Myocyte (in vitro differentiated cells): ENCODE data around the gene GNAL. TPM values are rescaled to one million over a fixed set of nuclear protein-coding genes. Genes with fewer than 3 reads are reported as not detected.
"Not testable (repeated sequence)": the region's sequence is repeated elsewhere in the genome, so short reads cannot be mapped to it uniquely, and the experiment has no call there.

Experiments used
- DNase-seq: peaks from one replicate; pipeline ENCODE4 v3.0.0-alpha.2; 2012; ENCODE audit warnings: low read depth
- total RNA-seq: library from RNA; depleted of rRNA; stranded (reverse); fragments of >200 nt; gene quantifications from 2 replicates; pipeline ENCODE4 v1.2.3, GENCODE V29; 2014

GNAL gene
- total RNA-seq, 1 donor from 2014 or later: 1.2 TPM

DNA sequence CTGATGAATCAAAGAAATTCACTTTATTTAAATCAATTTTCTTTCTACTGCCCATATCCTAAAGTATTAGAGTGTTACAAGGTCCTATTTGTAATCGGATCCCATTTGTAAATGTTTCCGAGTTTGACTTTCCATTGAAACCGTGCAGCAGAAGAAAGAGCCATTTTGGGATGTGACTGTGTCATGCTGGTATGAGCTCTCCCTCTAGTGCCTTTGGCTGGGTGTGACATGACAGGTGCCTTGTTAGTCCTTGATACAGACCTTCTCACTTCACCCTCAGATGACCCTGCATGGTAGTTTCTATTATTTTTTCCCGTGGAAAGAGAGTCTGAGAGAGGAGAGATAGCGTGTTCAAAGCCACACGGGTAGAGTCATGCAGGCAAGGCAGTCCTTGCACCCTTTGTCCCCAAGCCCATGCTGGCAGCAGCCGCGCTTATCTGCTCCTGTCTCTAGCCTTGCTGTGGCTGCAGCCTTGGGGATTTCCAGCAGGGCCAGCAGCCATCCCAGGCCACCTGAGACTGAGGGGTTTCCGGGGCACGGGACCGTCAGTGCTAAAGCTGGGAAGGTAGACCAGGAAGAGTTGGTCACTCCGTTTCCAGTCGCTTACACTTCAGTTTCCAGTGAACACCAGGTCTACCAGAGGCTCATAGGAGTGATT, 183.5 kb downstream of the GNAL start:
- peak; percentile 87 for DNase-seq

DNA sequence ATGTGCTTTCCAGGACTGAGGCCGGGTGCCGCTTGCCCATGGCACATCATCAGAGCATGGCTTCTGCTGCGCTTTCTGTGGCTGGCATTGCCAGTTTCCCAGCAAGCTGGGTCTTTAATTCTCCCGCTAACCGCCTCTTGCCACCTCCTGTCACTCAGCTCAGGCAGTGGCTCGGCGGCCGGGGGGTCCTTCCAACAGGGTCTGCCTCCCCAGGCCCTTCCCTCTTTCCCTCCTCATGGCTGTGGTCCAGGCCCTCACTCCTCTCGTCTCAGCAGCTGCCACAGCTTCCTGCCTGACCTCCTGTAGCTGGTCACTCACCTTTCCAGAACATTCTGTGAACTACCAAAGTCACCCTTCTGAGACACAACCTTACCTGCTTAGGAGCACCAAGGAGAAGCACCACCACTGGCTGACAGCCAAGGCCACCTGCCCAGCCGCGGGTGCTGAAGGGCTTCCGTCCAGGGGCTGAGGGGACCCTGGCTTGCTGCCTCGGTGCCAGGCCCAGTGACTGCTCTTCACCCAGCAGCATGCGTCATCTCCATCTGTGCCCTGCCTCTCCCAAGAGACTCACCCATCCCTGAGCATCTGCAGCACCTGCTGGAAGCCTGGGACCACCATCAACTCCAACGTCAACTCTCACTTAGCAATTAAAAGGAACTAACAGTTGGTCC, 184.7 kb downstream of the GNAL start:
- no peak for DNase-seq

DNA sequence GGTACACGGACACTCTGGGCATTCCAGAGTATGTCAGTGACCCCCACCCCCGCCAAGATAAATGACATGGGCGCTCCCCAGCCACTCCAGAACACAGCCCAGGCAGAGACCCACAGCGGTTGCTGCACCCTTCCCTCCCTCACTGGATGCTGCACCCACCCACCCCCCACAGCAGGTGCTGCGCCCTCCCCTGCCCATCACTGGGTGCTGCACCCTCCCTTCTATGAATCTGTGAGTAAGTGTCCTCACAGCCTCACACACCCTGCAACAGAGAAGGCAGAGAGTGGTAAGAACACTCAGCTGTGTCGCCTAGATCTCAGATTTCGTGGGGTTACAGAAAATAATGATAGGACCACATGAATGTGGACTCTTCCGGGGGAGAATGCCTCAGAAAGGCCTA, 185.6 kb downstream of the GNAL start:
- no peak for DNase-seq

DNA sequence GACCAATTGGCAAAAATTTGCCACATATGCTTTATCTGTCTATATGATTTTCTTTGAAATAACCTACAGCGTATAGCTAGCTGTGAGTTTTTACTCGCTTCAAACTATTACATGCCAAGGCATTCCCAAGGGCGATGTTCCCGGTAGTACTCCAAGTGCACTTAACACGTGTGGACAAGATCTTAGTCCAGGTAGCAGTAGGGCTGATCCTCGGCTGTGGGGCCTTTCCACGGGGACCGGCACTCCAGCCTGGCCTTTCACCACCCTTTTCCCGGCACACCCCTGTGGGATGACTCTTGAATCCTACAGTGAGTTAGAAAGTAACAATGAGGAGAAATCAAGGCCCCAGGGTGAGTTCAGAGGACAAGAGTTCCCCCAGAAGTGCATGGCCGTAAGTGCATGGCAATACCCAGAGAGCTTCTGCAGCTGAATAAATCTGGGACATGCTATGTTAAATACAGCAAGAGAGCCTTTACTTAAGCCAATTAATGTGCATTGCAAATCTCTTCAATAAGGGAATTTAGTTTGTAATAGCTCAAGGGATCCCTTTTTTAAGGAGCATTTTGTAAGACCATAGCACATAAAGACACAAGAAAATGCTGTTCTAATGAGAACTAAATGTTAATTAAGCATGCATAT, 188.6 kb downstream of the GNAL start:
- DNase-seq: no peak

DNA sequence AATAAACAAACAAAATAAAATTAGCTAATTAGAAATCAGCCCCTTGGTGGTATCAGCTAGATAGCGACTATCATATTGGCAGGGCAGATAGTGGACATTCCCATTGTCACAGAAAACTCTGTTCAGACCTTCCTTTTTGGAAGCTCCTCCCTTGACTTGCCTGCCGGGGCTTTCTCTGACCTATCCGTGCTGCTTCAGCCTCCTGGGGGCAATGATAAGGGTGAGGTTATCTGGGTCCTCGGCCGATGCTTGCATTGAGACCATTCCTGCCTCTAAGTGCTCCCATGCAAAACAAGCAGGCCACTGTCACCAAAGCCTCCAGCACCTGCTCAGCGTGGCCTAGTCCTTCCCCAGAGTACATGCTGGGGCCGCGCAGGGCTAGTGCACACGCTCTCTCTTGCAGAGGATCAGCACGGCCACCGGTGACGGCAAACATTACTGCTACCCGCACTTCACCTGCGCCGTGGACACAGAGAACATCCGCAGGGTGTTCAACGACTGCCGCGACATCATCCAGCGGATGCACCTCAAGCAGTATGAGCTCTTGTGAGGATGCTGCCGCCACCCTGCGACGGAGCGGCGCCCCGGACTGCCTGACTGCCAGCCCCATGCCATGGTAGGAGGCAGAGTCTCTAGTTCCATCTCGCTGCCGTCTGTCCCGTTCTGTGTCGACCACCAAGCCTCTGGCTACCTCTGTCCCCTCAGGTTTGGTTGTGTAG, 191.7 kb downstream of the GNAL start:
- DNase-seq: no peak

DNA sequence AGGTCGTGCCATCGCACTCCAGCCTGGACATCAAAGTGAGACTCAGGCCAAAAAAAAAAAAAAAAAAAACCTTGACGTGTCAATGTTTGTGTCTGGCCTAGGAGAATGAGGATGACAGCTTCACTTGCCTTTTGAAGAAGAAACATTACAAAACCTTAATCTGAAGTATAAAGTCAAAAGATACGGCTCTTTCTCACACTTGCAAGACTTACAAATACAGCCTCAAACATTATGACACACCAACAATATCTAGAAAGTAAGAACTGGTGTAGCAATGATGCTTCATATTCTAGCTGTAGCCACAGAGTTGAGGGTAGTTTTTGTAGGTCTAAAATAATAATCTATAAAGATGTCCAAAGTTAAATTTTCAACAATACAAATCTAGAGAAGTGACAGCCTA, 193.6 kb downstream of the GNAL start:
- DNase-seq: no peak

DNA sequence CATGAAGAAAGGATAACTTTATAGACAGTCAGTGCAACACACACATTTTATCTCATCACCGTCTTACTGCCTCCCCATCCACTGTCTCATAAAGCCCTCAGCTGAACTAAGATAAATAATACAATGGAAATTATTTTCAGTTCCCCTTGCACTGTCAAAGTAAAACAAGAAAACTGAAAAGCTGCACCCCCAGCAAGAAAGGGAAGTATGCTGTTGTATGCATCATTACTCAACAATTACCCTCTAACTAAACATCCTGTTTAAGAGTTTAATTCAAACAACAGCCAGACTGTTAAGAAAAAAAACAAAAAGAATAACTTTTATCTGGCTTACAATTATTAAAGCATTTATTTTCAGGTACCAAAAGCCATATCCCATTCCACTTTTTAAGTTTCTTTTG, 194.1 kb downstream of the GNAL start:
- no peak for DNase-seq

DNA sequence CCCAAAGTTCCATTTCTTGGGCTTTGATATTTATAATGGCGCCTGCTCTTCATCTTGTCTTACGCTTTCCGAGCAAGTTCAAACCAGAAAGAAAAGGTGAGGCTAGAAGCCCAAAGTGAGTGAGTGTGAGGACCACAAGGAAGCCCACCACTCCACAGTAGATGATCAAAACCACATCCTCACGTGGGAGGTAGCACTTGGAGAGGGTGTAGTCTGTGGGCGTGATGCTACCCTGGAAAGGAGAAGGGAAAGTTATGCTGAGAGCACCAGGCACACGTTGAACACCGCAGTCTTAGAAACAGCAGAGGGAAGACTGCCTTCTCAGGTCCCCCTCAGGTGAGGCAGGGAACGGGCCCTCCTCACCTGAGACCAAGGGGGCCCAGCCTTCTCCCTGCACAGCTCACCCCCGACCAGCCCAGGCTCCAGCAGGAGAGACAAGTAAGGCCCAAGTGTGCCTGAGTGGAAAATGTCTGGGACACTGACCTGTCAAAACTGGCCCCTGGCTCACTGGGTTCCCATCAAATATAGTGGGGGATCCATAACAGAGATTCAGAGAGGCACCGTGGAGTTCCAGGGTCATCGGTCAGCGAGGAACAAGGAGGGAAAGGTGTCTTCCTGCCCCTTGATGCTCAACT, 195.4 kb downstream of the GNAL start:
- DNase-seq: no peak

DNA sequence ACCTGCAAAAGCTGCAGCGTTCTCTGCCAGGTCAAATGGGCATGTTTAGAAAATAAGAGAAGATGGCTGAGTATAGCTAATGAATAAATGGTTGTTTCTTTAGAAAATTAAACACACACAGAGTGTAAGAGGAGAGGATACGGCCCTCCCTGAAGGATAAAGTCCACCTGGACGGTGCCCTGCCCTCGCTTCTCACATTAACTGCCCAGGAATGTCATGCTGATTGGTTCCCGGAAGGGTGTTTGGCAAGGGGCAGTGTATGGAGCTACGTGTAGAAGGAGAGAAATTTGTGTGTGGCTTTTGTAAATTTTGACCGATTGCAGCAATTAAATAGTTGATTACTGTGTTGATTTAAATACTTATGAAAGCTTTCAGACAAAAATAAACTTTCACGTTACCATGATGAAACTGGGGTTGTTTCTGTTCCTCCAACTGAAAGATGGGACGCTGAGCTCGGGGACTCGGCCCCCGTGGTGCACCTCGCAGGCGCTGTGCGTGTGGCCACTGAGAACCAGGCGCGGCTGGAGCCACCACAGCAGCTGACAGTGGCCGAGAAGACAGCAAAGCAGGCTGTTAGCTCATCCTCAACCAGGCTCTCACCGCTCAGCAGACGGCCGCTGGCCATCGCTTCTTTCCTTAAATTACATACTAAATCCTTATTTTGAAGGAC, 196.3 kb downstream of the GNAL start:
- DNase-seq: no peak

DNA sequence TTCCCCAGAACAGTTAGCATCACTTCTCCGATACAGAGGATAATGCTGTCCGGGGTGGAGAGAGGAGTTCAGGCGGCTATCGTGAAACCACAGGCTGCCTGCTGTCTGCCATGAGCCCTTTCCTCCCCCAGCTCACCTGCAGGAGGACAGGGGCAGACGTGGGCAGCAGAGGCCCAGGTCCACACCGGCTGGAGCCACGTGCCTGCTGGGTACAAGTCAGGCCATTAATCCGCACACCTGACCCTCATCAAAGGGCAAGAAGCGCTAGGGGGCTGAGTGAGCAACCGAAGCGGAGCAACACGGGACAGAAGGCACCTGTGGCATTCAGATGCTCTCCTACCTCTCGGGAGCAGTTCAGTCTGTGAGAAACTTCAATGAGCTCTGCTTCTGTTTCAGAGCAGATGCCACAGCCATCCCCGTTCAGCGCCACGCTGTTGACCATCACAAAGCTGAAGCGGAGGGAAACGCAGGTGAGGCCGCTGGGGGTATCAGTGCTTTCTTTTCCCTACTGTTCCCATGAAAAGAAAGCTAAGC, 197.6 kb downstream of the GNAL start:
- DNase-seq: no peak

DNA sequence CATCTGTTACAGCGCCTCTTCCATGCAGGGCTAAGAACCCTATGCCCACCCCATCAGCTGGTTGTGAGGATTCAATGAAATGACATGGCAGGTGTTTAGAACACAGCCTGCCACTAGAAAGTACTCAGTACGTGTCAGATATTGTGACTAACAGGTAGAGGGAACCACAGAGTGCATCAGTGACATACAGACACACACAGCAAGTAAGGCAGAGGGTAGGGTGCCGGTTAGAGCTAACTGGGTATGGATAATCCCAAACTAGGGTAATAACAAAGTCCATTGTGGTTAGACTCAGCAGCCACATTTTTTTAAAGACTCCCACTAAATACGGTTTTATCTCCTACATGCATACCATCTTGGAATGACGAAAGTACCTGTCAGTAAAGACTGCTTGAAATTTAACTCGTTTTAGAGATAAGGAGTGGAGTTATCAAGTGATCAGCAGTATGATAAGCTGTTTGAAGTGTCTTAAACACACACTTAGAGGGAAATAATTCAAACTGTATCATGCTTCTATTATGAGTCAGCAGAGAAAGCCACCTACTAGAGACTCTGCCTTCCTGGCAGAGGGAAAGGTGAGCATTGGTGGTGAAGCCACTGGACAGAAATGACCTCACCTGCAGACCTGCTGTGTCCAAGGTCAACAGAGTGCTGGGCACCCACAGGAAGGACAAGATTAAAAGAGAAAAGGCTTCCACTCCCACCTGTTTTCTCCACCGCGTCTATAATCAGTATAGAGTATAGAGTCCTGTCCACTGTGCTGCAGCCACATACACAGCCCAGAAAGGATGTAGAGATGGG, 198.5 kb downstream of the GNAL start:
- peak; percentile 22 for DNase-seq

DNA sequence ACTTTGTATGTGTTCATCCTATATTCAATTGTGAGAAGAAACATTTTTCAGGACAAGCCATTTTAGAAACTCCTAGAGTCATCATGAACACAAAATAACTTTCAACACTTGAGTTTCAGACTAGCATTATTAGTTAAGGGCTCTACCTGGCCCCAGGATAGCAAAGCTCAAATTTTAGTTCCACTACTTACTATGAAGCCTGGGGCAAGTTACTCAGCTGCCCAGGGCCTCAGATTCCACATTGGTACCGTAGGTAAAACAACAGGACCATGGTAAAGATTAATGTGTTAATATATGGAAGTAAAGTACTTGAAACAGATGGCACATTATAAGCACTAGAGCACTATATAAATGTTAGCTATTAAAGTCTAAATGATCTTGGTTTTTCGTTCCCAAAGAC, 199.7 kb downstream of the GNAL start:
- no peak for DNase-seq

DNA sequence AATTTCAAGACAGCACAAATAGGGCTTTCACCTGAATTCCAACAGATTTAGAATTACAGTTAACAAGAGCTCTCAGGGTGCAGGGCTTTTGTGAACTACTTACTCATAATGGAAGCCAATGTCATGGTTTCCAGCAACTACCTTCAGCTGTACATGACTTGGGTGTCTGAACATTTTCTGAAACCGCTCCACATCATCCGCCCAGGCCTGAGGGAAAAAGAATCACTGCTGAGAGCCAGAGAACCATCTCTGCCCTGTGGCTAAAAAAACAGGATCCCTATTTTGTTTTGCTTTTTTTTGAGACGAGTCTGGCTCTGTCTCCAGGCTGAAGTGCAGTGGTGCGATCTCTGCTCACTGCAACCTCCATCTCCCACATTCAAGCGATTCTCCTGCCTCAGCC, 200.2 kb downstream of the GNAL start:
- DNase-seq: no peak

DNA sequence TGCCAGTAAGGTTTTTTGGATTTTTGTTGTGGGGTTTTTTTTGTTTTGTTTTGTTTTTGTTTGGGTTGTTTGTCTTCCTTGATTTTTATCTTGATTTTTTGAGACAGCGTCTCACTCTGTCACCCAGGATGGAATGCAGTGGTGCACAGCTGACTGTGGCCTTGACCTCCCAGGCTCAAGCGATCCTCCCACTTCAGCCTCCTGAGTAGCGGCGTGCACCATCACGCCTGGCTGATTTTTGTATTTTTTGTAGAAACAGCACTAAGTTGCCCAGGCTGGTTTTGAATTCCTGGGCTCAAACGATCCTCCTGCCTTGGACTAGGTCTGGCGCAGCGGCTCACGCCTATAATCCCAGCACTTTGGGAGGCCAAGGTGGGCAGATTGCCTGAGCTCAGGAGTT, 202.7 kb downstream of the GNAL start:
- DNase-seq: no peak

DNA sequence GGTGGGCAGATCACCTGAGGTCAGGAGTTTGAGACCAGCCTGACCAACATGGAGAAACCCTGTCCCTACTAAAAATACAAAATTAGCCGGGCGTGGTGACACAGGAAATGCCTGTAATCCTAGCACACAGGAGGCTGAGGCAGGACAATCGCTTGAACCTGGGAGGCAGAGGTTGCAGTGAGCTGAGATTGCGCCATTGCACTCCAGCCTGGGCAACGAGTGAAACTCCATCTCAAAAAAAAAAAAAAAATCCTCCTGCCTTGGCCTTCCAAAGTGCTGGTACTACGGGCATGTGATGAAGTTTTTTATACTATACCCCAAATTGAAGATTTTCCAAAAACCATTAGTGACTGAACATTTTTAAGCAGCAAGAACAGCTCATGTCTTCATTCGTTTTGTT, 203.4 kb downstream of the GNAL start:
- DNase-seq: not testable (repeated sequence)

DNA sequence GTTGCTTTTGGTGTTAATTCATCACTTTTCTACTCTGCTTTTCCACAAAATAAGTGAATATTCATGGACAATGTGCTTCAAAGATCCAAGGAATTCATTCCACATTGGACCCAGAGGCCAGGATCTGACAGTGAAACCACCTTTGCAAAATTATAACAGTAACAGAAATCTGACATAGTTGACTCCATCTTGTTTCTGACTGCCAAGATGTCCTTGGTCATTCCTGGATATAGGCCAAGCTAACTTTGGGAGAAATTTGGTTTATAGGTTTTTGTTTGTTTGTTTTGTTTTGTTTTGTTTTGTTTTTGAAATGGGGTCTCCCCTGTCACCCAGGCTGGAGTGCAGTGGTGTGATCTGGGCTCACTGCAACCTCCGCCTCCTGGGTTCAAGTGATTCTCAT, 208.7 kb downstream of the GNAL start:
- DNase-seq: no peak

DNA sequence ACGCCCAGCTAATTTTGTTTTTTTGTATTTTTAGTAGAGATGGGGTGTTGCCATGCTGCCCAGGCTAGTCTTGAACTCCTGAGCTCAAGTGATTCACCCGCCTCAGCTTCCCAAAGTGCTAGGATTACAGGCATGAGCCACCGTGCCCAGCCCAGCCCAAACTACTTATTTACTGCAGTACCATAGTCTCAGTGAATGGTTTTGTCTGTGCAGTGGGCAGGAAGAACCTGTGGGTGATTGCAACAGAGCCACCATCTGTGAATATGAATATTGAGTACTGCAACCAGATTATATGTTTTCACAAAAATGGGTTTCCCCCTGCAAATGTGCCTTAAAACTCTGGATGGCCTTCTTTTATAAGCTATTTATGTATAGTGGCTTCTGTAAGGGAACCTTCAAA, 210.0 kb downstream of the GNAL start:
- no peak for DNase-seq

DNA sequence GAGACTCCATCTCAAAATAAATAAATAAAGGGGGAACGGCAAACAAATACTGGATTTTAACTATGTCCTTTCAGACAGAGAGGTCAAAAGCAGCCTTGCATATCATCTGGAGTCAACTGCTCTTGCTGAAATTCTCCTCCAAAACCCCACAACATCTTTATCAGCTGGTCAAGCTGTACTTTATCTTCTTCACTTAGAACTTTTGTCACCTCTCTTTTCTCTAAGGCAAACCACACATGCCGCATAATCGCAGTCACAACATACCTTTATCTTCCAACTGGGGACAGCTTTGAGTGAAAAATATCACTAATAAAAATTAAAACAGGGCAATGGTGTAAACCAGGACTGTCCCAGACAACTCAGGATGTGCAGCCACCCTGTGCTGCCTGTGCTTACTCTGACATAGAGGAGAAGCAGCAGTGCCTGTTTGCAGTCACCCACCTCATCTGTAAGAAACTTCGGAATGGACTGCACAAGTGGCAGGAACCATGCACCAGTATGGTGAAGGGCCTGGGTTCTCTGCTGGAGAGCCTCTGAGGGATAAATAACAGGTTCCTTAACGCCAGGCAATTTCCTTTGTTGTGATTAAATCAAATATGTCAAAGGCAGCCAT, 212.9 kb downstream of the GNAL start:
- DNase-seq: no peak

DNA sequence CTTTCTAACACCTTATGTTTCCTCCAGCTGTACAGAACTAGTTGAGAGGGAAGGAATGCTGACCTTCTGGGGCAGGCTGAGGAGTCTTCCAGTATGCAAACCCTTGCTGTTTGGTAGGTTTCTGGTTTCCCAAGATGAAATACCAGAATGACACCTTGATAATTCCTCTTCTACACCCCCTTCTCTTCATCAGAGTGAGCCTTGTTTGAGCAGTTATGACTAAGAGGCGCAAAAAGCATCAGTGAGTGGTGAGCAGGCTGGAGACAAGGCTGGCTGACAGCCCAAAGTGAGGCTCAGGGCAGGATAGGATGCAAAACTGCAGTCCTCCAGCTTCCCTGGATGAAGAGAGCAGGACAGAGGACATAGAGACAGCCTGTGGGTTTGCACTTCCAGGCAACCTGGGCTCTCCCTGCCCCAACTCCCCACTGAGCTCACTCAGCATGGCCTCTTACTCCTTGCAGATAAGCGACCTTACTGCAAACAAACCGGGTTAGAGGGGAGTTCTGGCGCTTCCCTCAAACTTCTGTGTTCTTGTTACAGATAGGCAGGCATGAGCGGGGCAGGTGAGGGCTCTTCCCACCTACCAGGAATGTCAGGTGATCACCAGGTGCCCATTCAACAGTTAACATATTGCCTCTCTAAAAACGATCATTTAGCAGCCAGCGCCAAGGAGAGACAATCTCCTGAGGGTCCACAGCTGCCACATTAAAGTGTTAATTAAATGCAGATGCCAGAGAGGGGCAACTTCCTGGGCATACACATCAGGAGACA, 213.6 kb downstream of the GNAL start:
- DNase-seq: no peak
